Kidney glomerular epithelial cell (primary cell): ENCODE measurements around the gene TMEM125.

Source experiments
- DNase-seq: peaks from one replicate; lab custom pipeline; 2025; lab: John Stamatoyannopoulos, UW

Gene TMEM125

GRCh38 chr1:43312212-43312623, 42.4 kb downstream of the TMEM125 start:
- DNase-seq, result no peak

- no peak for DNase-seq
Measured at GRCh38 chr1:43312663-43313515, 43.1 kb downstream of the TMEM125 start.

GRCh38 chr1:43313771-43314170, 44.0 kb downstream of the TMEM125 start:
- no peak for DNase-seq

- no peak for DNase-seq
Measured at GRCh38 chr1:43314233-43314632, 44.5 kb downstream of the TMEM125 start.

GRCh38 chr1:43315481-43315880, 45.7 kb downstream of the TMEM125 start:
- DNase-seq, result no peak

GRCh38 chr1:43315963-43316737, 46.4 kb downstream of the TMEM125 start:
- no peak for DNase-seq

- DNase-seq, result no peak
Measured at GRCh38 chr1:43316738-43317520, 47.1 kb downstream of the TMEM125 start.

- no peak for DNase-seq
Measured at GRCh38 chr1:43317817-43318471, 48.2 kb downstream of the TMEM125 start.

GRCh38 chr1:43318831-43319230, 49.0 kb downstream of the TMEM125 start:
- DNase-seq, result no peak

- no peak for DNase-seq
Measured at GRCh38 chr1:43319288-43319687, 49.5 kb downstream of the TMEM125 start.

GRCh38 chr1:43319766-43320165, 50.0 kb downstream of the TMEM125 start:
- no peak for DNase-seq

GRCh38 chr1:43321331-43321891, 51.6 kb downstream of the TMEM125 start:
- no peak for DNase-seq

GRCh38 chr1:43322506-43322905, 52.7 kb downstream of the TMEM125 start:
- DNase-seq, result no peak
